Stimulated activated CD8-positive, alpha-beta memory T cell treated with anti-CD3 and anti-CD28 coated beads, Interleukin-4, amount 100 ng/mL, for 48 hours (primary cell): ENCODE results near the gene ING3.
"Not testable (repeated sequence)": the region's sequence is repeated elsewhere in the genome, so short reads cannot be mapped to it uniquely, and the experiment has no call there.

Source experiments
- DNase-seq: peaks from one replicate; pipeline ENCODE4 v3.0.0-alpha.2; 2020

Gene ING3

DNA sequence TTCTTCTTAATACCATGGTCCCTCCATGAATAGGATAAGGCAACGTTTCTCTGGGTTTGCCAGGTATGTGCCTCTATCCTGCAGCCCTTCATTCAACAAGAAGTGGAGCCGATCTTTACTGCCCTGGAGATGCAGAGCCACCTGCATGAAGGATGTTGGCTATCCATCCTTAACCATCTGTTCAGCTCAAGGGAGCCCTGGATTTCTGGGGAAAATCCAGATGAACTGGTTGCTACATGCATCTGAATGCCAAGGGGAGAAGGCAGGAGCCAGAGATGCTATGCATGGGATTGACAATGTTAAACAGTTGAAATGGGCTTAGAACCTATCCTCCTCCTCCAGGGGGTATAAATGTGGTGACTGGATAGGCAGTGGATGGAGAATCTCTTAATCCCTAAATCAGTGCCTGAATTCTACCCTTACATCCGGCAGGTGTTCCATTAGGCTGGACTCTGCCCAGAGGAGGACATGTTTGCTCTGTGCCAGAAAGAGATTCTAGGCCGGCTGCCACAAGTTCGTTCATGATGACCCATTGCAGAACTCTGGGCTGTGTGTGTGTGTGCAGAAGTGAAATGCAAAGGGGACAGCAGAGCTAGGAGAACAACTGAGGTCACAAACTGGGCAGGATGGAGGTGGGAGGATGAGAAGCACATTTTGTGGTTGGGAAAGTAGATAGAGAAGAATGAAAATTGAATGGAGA is 53.6 kb downstream of the ING3 start:
- DNase-seq: no peak

DNA sequence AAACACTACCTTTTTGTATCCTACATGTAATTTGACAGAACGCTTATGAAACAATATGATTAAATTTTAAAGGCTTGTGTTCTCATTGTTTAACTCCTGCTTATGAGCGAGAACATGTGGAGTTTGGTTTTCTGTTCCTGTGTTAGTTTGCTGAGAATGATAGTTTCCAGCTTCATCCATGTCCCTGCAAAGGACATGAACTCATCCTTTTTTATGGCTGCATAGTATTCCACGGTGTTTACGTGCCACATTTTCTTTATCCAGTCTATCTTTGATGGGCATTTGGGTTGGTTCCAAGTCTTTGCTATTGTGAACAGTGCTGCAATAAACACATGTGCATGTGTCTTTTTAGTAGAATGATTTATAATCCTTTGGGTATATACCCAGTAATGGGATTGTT is 54.5 kb downstream of the ING3 start:
- not testable (repeated sequence) for DNase-seq

- no peak for DNase-seq
Observed at GRCh38 chr7:121005996-121006584, 55.5 kb downstream of the ING3 start.

DNA sequence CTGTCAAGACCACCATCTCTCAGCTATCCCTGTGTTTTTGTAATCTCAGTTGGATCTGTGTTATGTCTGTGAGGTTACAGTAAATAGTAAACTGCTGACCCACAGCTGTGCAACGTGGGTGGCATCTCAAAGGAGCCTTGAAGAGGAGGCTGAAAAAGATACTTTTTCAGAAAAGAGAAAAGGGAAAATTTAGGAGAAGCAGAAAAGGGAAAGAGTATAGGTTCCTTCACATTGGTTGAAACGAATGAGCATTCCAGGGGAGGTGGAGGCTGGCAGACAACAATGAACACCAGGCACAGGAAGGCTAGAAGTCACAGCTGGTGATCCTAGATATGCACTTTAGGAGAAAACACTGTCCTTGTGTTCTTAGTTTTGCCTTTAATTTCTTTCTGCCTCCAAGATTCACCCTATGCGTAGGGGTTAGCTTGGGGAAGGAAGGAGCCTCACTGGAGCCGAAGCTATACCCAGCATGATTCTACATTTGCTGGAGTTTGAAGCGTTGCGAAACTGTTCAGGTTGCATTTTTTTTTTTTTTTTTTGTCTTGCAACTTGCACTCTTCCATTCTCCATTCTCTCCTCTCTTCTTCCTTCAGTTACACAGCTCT is 56.2 kb downstream of the ING3 start:
- DNase-seq: no peak

DNA sequence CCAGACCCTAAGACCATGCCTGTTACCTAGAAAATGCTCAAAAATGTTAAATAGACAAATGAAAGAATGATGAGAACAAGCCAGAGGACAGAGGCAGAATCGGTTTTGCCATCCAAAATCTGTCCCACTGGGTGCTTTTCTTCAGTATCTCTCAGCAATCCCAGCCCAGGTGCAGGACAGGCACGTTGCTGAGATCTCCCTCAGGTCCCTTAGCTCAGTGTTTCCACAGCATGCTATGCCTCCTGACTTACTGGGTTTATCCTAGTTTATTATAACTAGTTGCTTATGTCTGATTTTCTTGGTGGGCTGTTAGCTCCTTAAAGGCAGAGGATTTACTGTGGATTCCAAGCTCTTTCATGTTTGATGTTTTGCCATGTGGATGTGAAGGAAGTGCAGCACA is 58.2 kb downstream of the ING3 start:
- no peak for DNase-seq

DNA sequence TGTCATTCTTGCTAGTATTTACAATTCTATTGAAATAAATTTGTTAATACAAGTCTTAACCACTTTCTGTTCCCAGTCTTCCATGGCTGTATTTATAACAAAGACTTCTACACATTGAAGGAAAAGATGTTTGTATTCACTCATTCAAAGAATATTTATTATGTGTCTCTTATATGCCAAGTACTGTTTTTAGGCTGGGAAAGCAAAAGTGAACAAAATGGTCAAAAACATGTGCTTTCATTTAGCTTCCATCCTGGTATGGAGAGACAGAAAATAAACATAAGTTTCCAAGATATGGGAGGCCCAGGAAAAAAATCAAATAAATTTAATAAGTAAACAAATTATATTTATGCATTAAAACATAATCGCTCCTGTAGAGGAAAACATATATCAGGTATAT is 60.8 kb downstream of the ING3 start:
- no peak for DNase-seq

- DNase-seq: no peak
Observed at GRCh38 chr7:121012170-121012874, 61.7 kb downstream of the ING3 start.

DNA sequence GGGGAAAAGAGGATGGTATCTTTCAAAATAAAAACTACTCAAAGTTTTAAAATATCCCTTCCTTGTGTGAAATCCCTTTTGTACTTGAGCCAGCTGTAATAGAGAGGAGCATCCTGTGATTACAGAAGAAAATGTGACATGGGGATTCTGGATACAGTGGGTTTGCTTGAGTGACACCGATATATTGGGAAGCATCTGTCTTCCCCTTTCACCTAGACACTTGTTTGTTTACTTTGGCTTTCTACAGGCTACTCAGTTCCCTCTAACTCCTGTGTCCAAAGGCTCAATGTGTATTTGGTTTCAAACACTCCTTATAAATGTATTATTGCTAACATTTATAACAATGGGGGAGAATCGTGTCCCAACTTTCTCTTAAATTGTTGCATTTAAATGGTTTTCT is 62.3 kb downstream of the ING3 start:
- no peak for DNase-seq

- no peak for DNase-seq
Observed at GRCh38 chr7:121015560-121015959, 65.0 kb downstream of the ING3 start.

GRCh38 chr7:121016966-121017365 is 66.4 kb downstream of the ING3 start:
- no peak for DNase-seq

DNA sequence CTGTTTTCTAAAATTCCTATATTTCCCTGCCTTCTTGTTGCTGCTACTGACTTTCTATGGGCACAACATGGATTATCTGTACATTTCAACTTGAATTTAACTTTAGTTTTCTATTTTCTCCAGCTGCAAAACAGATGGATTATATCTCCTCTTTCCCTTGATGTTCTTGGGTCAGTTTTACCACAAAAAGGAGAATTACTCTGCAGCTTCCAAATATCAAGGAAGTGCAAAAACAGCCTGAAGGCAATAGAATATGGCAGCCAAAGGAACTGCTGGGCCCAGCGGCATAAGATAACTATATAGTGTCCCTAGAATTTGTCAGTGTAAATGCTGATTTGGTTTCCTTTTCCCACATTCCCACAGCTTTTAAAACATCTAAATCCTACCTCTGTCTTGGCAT is 67.0 kb downstream of the ING3 start:
- DNase-seq: no peak

DNA sequence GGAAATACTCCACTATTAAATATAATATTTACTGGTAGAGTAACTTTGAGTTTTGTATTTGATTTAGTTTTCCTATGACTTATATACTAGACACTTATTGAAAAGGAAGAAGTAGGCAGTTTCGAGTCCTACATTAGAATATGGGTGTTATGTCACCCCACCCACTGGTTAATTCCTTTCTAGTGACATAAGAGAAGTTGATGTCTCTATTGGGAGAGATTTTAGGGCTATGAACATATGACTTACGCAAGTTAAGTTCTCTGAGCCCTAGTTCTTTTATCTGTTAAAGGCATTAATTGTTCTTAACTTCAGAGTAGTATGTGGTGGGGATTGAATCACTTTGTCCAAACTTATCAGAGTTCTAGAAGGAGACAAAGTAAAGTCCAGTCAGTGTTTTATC is 68.4 kb downstream of the ING3 start:
- no peak for DNase-seq

GRCh38 chr7:121020249-121020988 is 69.8 kb downstream of the ING3 start:
- no peak for DNase-seq

DNA sequence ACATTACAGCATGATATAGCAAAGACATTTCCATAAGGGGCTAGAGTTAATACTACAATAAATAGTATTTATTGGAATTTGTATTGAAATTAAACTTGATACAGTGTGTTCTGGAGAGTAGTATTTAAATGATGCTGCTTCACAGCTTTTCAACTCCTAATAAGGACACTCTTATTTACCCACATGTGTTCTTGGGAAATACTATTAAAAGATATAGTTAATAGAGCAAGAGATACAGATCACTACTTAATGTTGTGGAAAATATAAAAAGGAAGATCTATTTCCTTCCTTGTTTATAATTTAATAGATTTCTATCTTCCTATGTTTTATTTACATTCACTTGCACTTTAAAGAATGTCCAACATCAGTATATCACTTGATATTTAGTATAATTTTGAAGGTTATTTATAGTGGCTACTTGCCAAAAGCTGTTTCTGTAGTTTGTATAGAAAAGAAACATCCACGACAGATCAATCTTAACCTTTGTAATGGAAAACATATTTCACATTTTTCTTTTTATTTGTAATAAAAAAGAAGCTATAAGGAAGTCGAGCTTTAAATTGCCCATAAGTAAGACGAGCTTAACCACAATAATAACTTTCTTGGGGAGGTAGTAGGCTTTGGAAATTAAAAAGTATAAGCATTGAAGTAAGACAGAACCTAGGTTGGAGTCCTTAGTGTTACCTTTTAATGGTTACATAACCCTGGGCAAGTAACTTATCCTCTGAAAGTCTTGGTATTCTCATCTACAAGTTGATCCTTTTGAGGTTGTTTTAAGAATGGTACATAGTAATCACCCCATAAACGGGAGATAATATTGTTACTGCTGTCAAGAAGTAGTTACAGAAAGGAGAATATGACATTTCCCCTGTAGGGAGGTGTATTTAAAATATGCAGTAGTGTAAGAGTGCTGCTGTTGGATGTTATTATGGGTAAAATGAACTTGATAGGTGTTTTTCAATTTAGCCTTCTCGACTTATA is 70.7 kb downstream of the ING3 start:
- no peak for DNase-seq

DNA sequence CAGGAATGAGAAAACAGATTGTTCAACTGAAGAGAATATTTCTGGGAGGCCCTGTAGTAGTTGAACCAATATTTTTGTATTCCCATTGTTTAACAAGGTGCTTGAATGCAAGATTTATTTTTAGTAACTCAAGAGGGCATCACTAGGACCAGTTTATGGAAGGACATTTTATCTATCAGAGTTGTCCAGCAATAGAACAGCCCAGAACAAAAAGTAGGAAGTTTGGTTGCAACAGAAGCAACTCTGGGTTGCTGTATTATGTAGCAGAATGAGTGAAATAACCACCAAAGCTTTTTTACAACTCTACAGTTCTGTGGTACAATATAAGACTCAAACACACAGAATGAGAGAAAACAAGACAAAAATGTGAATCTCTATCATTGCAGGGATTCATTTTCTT is 72.6 kb downstream of the ING3 start:
- DNase-seq: no peak

DNA sequence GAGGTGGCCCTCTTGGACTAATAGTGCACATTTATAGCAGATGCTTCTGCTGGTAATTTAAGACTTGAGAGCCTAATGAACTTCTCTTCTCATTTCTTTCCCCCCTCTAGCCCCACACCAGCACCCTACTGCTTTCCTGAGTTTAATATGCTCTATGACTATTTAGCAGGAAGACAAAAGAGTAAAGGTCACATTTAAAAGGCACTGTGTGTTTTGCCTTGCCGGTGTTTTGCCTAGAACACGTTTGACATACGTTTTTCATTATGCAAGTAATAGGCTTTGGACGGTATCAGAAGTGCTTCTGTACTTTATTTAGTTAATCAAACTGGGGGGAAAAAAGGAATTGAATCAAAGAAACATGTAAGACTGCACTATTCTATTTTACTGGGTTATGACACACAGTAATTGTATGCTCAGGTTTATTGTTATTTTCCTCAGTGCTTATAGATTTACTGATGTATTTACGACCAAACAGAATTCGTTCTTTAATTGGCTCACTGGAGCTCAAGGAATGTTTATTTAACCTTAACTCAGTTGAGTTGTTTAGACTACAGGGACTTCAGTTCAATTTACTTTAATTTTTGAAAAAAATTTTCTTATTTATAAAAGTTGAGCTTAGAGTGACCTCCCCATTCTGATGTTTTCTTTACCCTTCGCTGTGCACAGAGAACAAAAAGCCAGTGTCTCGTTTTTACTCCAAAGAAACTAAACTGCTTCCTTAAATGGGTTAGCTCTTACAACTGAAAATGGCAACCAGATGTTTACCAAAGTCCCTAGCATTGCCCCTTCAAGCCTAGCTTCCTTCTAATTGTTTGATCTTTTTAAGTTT is 73.3 kb downstream of the ING3 start:
- no peak for DNase-seq

DNA sequence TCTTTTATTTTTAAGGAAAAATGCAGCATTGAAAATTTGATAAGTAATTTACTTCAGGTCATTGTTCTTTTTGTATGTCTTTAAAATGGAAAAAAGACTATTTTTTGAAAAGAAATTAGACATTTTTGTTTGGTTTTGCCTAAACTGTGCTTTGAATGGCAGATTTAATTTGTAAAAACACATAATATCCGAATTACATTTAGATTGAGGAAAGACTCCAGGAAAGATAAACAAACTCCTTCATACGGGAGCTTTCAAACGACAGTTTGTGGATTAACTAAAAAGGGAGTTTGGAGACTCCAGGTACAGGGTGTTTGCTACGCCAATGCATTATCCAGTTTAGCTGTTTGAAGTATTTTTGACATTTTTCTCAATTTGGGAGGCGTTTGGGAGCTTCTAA is 74.0 kb downstream of the ING3 start:
- DNase-seq: no peak

DNA sequence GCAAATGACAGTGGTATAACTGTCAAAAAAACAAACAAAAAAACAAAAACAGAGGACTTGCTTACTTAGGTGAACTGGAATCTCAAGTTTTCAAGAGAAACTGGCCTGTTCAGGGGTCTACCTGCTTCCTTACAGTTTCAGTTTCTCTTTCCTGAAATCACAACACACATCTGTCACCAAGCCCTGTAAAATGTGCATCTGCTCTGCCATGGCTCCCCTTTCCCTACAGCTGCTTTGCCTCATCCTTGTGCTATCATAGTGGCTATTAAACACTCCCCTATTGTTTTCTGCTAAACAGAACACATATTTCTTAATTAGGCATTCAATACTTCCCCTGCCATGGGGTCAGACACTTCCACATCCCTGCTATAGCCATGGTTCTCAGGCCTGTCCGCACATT is 75.6 kb downstream of the ING3 start:
- no peak for DNase-seq

GRCh38 chr7:121026577-121027111 is 76.1 kb downstream of the ING3 start:
- DNase-seq: no peak
